H1 (cell line): ENCODE data around the gene API5.

Experiments
- CBX5 ChIP-seq: fragments of 300-800, 300-1000 bp; sonication (generic); IDR thresholded peaks from 2 replicates; pipeline ENCODE4 v1.7.1; 2016; ENCODE audit warnings: antibody characterized with exemption, low read length, low read depth
- CREB1 ChIP-seq: IDR thresholded peaks from 2 replicates; pipeline ENCODE4 v1.6.1; 2012; ENCODE audit warnings: inconsistent platforms
- CTCF ChIP-seq, 3 experiments: IDR thresholded peaks; 1 replicate in 2 of 3; 2 replicates in 1 of 3; pipeline versions ENCODE4 v1.5.1 to v1.6.1; 2011; ENCODE audit warnings: low read length in 3 of 3, mild to moderate bottlenecking in 3 of 3, inconsistent platforms in 2 of 3, low read depth in 1 of 3, moderate library complexity in 1 of 3; ENCODE audit not compliant: insufficient read depth in 1 of 3; ENCODE audit errors: control extremely low read depth in 1 of 3
- EP300 ChIP-seq, 2 experiments: IDR thresholded peaks; 1 replicate in 1 of 2; 2 replicates in 1 of 2; pipeline ENCODE4 v1.6.1; 2011 to 2012; ENCODE audit warnings: low read depth in 2 of 2, low read length in 2 of 2, mild to moderate bottlenecking in 2 of 2, borderline replicate concordance in 1 of 2, inconsistent platforms in 1 of 2, moderate library complexity in 1 of 2
- GTF2F1 ChIP-seq: IDR thresholded peaks from 2 replicates; pipeline ENCODE4 v1.6.1; 2012; ENCODE audit warnings: low read depth, low read length, improper control_type of control experiment, borderline replicate concordance
- NRF1 ChIP-seq: IDR thresholded peaks from 2 replicates; pipeline ENCODE4 v1.6.1; 2011; ENCODE audit warnings: mild to moderate bottlenecking, low read depth, low read length, improper control_type of control experiment
- POLR2A ChIP-seq, 2 experiments: IDR thresholded peaks; 1 replicate in 1 of 2; 2 replicates in 1 of 2; pipeline ENCODE4 v1.6.1; 2011; ENCODE audit warnings: low read depth in 2 of 2, low read length in 2 of 2, mild to moderate bottlenecking in 2 of 2; ENCODE audit errors: control extremely low read depth in 1 of 2
- SIN3A ChIP-seq, 2 experiments: IDR thresholded peaks in 1 of 2; conservative IDR thresholded peaks in 1 of 2; 2 replicates each; pipeline ENCODE4 v1.6.1; 2011 to 2012; ENCODE audit warnings: low read length in 2 of 2, improper control_type of control experiment in 1 of 2, low read depth in 1 of 2, mild to moderate bottlenecking in 1 of 2
- SIRT6 ChIP-seq: IDR thresholded peaks from one replicate; pipeline ENCODE4 v1.7.1; 2012; ENCODE audit warnings: low read length, inconsistent platforms
- TAF1 ChIP-seq: IDR thresholded peaks from 2 replicates; pipeline ENCODE4 v1.6.1; 2011; ENCODE audit warnings: mild to moderate bottlenecking, low read depth, low read length

GRCh38 chr11:43378897-43379296, 67.1 kb downstream of the API5 start:
- TF ChIP-seq CREB1 (no peak), SIN3A (conservative IDR thresholded peaks at IDR 0.05 in 1 of 2, IDR thresholded peaks at IDR 0.05 in 1 of 2; ENCODE audit: low read depth in 1 of 2, low read length in 2 of 2) (no peak), TAF1 (no peak), NRF1 (no peak), POLR2A (IDR thresholded peaks at IDR 0.05; ENCODE audit: control extremely low read depth in 1 of 2, low read depth in 2 of 2, low read length in 2 of 2) (no peak), CTCF (IDR thresholded peaks at IDR 0.05; ENCODE audit: control extremely low read depth in 1 of 3, insufficient read depth in 1 of 3, low read depth in 1 of 3, low read length in 3 of 3) (no peak), SIRT6 (no peak), GTF2F1 (no peak), EP300 (IDR thresholded peaks at IDR 0.05; ENCODE audit: borderline replicate concordance in 1 of 2, low read depth in 2 of 2, low read length in 2 of 2) (no peak), CBX5 (no peak)
